ENCODE measurements around the gene DGCR6L.
"Not testable (repeated sequence)": the region's sequence is repeated elsewhere in the genome, so short reads cannot be mapped to it uniquely, and the experiment has no call there.

DGCR6L gene

DNA sequence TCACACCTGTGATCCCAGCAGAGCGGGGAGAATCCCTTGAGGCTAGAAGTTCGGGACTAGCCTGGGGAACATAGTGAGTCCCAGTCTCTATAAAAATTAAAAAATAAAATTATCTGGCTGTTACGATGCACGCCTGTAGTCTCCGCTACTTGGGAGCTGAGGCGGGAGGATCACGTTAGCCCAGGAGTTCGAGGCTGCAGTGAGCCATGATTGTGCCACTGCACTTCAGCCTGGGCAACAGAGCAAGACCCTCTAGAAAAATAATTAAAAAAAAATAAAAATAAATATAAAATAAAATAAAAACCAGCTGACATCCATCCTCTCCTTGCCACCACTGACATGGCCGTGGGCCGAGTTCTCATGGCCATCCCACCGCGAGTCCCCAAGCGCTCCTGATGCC lies 44.0 kb downstream of the DGCR6L start:
- DNase-seq (ENCODE audit: low spot score): no peak

DNA sequence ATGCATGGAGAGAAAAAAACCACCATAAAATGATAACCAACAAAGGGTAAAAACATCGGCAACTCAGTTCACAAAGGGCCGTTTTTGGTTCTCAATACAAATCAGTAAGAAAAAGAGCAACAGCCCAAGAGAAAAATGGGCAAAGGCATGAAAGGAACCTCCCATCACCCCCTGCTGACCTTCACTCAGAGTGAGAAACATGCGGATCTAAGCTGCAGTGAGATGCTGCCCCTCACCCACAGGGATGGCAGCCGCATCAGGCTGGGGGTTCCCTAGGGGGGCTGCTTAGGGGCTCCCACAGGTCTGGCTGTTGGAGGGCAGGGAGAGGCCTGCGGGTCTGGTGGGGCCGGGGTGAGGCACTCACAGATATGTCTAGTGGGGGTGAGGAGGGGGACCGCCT lies 44.5 kb downstream of the DGCR6L start:
- DNase-seq (ENCODE audit: low spot score): not testable (repeated sequence)

DNA sequence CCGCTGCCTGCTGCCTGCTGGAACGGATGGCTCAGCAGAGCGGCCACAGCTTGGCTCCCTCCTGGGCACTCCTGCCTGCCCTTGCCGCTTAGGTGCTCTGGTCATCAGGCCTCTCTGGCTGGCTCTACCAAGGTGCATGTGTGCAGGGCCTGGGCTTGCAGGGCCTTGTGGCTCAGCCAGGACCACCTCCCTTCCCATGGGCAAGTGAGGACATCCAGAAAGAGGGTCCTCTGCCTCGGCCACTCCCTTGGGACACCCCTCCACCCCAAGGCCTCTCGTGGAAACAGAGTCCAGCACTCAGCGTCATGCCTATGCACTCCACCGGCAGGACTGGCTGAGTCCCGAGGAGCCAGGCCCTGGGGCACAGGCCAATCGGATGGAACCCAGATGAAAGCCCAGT lies 45.5 kb downstream of the DGCR6L start:
- not testable (repeated sequence) for DNase-seq (ENCODE audit: low spot score)

DNA sequence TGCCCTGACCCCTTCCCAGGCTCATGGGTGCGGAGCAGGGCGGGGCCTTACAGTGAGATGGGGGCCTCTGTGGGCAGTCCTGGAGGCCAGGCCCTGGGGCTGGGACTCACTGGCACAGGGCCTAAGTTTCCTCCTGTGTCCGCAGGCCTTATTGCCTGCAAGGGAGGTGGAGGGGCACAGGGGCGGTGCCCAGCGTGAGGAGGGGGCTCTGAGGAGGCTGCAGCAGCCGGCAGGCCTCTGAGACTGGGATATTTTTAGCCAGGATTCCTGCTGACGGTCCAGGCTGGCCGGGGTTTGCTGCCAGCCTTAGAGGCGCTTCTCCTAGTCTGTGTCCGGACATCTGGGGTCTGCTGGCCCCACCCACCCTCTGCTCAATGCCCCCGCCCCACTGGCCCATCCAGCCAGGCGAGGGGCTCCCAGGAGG lies 46.1 kb downstream of the DGCR6L start:
- no peak for DNase-seq (ENCODE audit: low spot score)

DNA sequence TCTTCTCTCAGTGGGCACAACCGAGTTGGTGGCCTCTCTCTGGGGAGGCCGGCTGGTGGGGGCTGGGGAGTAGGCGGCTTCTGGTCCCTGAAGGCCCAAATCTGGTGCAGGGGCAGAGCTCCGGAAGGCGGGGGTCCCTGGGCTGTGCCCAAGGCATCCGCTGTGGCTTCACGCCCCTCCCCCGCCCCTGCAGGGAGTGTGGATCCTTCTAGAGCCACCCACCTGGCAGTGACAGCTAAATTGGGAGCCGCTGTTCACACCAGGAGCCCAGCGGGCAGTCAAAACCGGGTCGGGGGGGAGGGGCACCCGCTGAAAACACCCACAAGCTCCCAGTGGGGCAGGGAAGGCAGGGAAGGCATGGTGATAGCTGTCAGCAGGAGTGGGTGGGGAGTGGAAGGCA lies 47.2 kb downstream of the DGCR6L start:
- DNase-seq (ENCODE audit: low spot score): no peak

DNA sequence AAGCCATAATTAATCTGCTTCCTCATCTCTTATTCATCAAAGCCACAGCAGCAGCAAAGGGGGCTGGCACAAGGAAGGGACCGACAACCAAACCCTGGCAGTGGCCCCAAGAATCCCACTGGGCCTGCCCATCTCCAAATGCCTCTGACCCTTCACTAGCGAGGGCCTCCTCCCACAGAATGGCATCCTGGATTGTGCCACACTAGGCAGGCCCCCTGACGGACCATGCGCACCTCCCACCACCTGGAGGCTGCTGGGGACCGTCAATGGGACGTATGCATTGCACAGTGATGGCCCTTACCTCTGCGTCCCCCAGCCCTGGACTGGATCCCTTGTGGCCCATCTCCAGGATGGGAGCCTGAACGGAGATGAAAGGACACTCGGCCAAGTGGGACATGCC lies 47.7 kb downstream of the DGCR6L start:
- DNase-seq (ENCODE audit: low spot score): no peak

DNA sequence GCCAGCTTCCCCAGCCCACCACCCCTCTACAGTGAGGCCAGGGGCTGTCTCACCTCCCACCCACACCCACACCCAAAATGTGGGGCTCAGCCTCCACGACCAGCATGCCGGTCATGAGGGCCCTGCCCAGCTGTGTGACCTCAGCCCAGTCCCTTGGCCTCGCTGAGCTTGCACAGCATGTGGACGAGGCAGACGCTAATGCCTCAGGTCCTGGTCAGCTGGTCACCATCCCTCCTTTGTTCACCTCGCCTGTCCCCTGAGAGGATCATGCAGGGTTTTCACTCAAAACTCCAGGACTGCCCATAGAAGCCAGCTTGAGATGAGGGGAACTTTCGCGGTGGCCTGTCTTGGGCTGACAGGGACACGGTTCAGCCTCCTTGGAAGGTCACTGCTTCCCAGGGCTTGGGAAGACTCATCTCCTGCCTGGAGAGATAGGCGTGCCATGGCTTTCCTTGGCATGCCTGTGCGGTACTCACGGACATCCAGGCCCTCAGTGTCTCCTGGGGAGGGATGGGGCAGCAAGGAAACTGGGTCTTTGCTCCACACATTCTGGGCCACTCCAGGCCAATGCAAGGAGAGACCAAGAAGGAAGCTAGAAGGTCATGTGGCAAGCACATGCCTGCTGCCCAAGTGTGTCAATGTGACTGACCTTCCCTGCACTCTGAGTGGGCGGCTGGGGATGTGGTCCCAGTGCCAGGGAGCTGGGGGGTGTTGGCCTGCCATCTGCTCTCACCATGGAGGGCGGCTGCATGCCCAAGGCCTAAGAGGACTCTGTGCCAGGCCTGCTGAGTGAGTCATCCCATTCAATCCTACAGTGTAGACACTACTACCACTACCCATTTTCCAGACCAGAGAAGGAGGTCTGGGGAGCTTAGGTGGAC lies 48.5 kb downstream of the DGCR6L start:
- no peak for DNase-seq (ENCODE audit: low spot score)

DNA sequence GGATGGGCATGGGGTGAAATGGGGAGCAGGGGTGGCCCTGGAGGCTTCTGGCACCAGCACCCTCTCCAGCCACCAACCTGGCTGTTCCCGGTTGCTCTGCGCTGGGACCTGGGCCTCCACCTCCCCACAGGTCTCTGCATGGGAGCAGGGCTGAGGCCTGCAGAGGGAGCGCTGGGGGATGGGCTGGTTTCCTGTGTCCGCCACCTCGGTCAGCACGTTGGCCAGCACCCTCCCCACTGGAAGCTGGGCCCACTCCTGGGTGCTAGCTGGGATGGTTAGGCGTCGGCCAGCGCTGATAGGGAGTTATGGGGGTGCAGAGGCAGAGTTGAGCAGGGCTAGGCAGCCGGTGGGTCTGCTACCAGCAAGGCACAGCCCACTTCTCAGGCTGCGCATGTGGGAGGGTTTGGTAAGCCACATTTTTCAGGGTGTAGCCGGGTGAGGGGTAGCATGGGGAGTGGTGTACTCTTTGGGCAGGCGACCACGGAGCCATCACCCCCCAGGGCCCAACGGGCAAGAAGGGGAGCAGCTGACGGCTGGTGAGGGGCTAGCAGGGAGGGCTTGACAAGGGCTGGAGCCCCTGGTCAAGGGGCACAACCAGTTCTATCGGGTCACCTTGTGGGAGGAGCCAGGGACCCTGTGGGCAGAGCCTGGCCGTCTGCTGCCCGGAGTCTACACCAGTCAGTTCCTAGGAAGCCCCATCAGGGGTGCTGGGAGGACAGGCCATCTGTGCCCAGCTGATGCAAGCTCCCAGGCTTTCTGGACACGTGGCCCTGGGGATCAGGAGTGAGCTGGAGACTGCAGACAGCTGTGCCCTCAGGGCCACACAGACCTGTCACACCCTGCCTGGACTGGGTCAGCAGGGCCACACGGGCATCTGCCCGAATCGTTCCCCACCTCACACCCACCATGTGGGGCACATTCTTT lies 49.4 kb downstream of the DGCR6L start:
- not testable (repeated sequence) for DNase-seq (ENCODE audit: low spot score)

DNA sequence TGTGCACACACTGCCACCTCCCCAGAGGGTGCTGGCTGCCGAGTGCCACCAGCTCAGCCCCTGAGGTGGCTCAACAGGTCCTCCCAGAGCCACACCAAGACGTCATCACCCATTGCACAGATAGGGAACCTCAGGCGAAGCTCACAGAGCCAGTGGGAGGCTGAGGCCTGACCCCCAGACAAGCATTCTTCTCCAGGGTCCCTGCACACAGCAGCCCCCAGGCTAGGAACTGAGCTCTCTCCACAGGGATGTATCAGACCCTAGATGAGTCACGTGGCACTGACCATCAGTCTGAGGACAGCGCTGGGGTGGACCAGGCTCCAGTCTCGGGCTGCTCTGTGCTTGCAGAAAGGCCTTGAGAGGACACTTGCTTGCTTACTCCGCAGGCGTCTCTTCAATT lies 50.2 kb downstream of the DGCR6L start:
- DNase-seq (ENCODE audit: low spot score): not testable (repeated sequence)

DNA sequence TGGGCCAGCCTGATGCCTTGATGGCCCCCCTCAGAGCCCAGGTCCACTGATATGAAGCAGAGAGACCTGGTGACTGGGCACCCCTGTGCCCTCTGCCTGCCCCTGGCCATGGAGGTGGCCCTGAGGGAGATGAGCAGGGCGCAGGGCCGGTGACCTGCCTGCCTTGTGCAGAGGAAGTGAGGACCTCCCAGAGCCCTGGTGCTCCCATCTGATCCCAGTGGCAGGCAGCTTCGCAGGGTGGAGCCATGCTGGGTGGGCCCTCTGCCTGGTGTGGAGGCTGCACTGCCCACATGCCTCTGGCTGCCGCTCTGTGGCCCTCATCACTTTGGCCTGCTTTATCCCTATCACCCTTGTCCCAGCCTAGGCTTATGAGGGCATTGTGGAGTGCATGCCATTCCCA lies 50.7 kb downstream of the DGCR6L start:
- not testable (repeated sequence) for DNase-seq (ENCODE audit: low spot score)

DNA sequence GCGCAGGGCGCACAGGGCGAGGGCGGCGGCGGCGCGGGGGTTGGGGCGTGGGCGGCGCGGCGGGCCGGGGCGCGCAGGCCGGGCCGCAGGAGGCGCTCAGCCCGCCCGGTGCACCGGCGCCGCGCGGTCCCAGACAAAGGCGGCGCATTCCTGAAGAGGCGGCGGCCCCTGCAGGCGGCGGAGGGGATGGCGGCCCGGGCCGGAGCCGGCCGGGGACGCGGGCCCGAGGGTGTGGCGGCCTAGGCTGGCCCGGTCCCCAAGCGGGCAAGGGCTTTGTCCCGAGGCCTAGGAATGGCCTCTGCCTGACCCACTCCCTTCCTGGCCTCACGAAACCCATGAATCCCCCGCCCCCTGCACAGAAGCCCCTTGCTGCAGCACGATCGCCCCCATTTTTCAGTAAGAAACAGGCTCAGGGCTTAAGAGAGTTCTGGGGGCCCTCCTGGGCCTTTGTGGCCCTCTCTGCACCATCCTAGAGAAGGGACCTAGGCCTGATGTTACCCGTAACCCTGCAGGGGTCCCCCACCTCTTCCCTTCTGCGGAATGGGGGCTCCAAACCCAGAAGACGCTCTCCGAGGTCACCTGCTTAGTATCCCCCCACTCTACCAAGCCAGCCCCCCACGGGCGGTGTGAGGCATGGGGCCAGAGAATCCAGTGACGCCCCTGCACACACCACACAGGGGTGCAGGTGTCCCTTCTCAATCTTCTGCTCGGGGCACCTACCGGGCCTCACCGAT lies 51.4 kb downstream of the DGCR6L start, which contains the start of gene RTN4R:
RTN4R (minus strand) TSS at position 40 of the 734 bp plus-strand sequence. CDS start 226 bp downstream, outside the sequence.
- DNase-seq (ENCODE audit: low spot score): peak; percentile 51

DNA sequence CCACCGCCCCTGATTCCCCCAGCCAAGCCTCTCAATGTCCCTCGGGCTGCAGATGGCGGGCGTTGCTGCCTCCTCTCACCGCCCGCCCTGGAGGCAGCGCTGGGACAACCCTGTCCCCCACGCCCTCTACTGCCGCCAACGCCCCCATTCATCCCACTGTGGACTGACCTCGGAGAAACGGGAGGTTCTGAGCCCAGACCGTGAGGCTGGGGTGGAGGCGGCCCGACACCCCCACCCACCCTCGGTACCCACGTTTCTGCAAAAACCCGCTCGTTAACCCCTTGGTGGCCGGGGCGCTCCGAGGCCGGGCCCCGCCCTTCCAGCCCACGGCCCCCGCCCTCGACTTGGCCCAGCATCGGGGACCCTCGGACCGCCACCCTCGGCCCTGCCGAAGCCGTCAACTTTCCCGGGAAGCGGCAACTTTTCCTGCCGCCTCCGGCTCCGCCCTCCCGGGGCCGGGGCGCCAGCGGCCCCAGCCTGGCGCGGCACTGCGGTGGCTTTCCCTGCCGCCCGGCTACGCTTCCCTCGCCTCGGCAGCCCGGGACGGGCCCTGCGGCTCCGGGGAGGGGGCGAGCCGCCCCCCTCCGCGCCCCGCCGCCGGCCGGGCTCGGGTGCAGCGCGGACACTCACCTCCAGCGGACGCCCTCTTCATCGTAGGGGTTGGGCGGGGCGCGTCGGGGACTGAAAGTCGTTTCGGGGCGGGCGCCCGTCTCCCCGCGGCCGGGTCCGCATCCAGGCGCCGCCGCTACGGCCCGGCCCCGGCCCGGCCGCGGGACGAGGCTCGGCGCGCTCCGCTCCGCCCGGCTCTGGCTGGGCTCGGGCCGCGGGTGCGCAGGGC lies 52.2 kb downstream of the DGCR6L start:
- peak; percentile 19 for DNase-seq (ENCODE audit: low spot score)

DNA sequence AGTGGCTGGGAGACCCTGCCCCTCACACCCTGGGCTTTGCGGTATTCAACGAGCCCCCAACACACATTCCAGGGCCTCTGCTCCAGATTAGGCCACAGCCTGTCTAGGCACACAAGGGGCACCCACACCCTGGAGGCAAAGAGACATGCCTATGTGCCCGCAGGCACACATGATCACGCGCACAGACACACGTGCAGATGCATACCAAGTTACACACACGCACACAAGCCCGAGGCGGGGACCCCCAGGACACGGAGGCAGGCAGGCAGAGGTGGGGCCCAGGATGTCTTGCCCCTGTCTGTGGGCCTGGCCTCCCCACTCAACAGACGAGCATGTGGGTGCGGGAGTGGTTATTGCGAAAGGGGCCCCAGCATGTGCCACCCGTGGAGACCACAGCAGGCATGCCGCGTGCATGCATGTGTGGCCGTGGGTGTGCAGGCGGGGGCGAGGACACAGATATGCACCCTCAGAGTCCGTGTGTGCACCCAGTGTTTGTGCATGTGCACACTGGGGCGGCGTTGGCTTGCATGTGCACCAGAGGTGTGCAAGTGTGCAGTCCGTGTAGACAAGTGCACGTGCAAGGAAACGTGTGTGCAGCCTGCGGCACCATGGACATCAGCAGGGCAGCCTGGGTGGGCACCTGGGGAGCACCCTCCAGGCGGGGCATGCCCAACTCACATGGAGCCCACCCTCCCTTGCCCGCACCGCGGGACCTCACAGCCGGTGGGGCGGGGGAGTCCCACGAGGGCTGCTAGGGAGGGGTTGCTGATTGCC lies 53.0 kb downstream of the DGCR6L start:
- not testable (repeated sequence) for DNase-seq (ENCODE audit: low spot score)

DNA sequence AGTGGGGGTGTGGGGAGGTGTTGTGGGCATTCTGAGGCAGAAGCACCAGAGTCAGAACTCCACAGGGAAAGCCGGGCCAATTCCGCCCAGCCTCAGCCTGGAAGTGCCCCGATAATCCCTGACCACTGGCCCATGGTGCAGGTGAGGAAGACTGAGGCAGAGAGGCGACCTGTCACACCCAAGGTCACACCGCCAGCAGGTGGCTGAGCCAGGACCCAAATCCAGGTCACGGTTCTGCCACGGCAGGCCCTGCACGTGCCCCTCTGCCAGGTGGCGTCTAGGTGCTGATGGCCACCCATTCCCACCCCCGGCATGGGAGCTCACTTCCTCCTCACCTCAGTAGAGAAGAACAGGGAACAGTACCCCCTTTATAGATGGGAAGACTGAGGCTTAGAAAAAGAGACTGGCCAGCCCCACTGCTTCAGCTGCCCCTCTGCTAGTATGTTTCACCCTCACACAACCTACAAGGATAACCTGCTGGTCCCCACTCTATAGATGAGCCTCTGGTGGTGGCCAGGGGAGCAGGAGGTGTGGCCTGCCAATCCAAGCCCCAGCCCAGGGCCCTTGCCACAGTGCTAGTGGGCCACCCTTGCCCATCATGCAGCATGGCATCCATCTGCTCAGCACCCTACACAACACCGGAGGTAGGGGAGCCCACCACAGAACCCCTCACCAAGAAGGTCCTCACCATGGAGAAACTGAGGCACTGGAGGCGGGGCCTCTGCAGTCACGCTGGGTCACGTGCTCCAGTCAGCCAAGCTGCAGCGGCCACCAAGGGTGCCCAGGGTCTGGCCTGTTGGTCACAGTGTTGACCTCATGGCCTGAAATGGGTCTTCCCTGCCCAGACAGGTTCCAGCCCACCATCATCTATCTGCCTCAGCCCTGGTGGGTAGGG lies 53.8 kb downstream of the DGCR6L start:
- DNase-seq (ENCODE audit: low spot score): not testable (repeated sequence)

DNA sequence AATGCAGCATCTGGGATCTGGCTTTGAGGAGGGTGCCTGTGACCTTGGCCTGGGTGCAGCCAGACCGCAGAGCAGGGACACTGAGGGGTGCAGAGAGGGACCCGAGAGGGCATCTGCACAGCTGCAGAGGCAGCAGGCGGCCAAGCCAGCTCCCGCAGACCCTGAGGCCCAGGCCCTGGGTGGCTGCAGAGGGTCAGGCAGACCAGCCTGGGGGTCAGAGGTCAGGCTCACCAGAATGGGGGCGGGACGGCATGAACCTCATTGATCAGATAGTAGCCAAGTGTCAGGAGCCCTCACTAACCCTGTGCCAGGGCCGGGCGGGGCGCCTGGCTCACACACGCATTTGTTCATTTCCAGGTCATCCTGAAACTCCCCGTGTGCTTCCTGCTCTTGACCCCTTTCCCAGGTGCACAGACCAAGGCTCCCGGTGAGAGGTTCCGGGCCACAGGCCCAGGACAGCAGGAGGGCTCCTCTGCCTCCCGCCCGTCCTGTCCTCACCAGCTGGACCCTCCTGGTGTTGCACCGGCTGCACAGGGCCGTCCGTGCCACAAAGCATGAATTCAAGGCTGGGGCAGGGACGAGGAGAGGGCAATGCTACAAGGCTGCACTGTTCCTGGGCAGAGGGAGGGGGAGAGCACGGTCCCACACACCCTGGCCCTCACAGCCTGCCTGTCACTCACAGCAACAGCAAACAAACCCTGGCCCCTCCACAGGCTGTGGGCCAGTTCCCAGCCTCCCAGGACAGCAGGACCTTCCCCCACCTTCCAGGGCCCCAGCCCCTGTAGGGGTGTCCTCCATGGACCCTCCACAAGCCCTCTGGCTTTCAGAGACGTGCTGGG lies 55.0 kb downstream of the DGCR6L start:
- DNase-seq (ENCODE audit: low spot score): no peak
